ENCODE data around the gene PLCD1. TPM values are rescaled to one million over a fixed set of nuclear protein-coding genes. Genes with fewer than 3 reads are reported as not detected.
"Not testable (repeated sequence)": the region's sequence is repeated elsewhere in the genome, so short reads cannot be mapped to it uniquely, and the experiment has no call there.

The PLCD1 gene
- total and polyA plus RNA-seq, 4 donors, result 12.5 to 30.1 (median 26.4) TPM

GRCh38 chr3:38039101-38039898 lies 9.9 kb upstream of the PLCD1 start, which contains the start of gene DLEC1:
TSS of gene DLEC1 (plus strand) at chr3:38039208. CDS start at chr3:38039226, 18 bp downstream.
- Histone ChIP-seq H3K4me1 (ENCODE audit: control insufficient read depth, insufficient read depth, low read length) (peaks cover 16% of the 10 kb centered on the region), H3K9me3 (ENCODE audit: control insufficient read depth, insufficient read depth, low read length) (no peaks in the 10 kb centered on the region), H3K36me3 (ENCODE audit: control insufficient read depth, insufficient read depth, low read length) (no peaks in the 10 kb centered on the region), H3K27ac (ENCODE audit: low read depth, low read length) (no peak within 1 kb of the TSS), H3K4me3 (ENCODE audit: low read depth, low read length) (peak within 1 kb of the TSS; percentile 57), H3K27me3 (ENCODE audit: control insufficient read depth, insufficient read depth, low read length) (peaks cover 6% of the 10 kb centered on the region)
- DNase-seq (ENCODE audit: low read depth in 4 of 6, low spot score in 6 of 6), result peak in 3 of 6 donors; percentile 35 to 92 (median 81)
- WGBS (ENCODE audit: insufficient coverage), result under 1% methylated on average over 60 of the region's 67 CpGs

DNA sequence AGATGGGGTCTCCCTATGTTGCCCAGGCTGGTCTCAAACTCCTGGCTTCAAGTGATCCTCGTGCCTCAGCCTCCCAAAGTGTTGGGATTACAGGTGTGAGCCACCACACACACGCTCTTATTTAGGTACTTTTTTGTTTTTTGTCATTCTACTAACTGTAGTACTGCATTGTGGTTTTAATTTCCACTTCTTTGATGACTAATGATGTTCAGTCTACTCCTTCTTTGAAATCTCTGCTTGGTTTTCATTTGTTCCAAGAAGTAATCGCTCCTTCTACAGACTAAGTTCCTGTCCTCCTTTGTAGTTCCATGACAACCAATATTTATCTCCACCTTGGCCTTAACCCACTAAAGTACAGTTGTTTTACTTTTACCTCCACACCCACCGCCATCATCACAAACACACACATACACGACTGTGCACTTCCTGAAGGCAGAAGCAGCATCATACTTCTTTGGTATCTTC lies 9.0 kb upstream of the PLCD1 start:
- Histone ChIP-seq H3K9me3 (ENCODE audit: control insufficient read depth, insufficient read depth, low read length) (no peaks in the 10 kb centered on the region), H3K36me3 (ENCODE audit: control insufficient read depth, insufficient read depth, low read length) (no peaks in the 10 kb centered on the region), H3K27ac (ENCODE audit: low read depth, low read length) (no peak overlapping the region), H3K4me3 (ENCODE audit: low read depth, low read length) (no peak overlapping the region), H3K4me1 (ENCODE audit: control insufficient read depth, insufficient read depth, low read length) (peaks cover 16% of the 10 kb centered on the region), H3K27me3 (ENCODE audit: control insufficient read depth, insufficient read depth, low read length) (peaks cover 6% of the 10 kb centered on the region)
- DNase-seq (ENCODE audit: low read depth in 4 of 6, low spot score in 6 of 6), result no peak
- WGBS (ENCODE audit: insufficient coverage), result 91% methylated on average over 1 of the region's 5 CpGs

DNA sequence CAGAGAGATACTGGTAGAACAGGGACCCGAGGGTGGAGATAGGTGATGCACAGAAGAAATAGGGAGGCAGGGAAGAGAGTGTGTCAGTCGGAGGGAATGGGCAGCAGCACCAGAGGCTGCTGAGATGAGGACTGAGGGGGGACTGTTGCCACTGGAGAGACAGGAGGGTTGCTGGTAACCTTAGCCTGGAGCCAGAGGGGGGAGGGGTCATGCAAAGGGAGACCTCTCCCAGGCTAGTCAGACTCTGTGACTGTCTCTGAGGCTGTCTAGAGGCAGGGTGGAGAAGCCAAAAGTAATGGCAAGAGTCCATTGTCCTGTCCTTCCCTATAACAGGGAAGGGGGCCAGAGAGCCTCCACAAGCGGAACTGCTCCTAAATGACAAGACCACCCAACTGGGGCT lies 7.5 kb upstream of the PLCD1 start:
- peaks cover 6% of the 10 kb centered on the region for H3K27me3 ChIP-seq (ENCODE audit: control insufficient read depth, insufficient read depth, low read length)
- WGBS (ENCODE audit: insufficient coverage), result 81% methylated on average over 3 of the region's 3 CpGs
- no peak overlapping the region for H3K4me3 ChIP-seq (ENCODE audit: low read depth, low read length)
- H3K9me3 ChIP-seq (ENCODE audit: control insufficient read depth, insufficient read depth, low read length), result no peaks in the 10 kb centered on the region
- H3K36me3 ChIP-seq (ENCODE audit: control insufficient read depth, insufficient read depth, low read length), result no peaks in the 10 kb centered on the region
- no peak overlapping the region for H3K27ac ChIP-seq (ENCODE audit: low read depth, low read length)
- peaks cover 16% of the 10 kb centered on the region for H3K4me1 ChIP-seq (ENCODE audit: control insufficient read depth, insufficient read depth, low read length)
- DNase-seq (ENCODE audit: low read depth in 4 of 6, low spot score in 6 of 6), result no peak

DNA sequence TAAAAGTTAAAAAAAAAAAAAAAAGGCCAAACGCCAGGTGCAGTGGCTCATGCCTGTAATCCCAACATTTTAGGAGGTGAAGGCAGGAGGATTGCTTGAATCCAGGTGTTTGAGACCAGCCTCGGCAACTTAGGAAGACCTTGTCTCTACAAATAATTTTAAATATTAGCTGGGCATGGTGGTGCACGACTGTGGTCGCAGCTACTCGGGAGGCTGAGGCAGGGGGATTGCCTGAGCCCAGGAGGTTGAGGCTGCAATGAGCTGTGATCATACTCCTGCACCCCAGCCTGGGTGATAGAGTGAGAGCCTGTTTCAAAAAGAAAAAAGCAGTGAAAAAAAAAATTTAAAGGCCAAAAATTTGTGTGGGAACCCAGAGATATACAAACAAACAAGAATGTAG lies 6.8 kb upstream of the PLCD1 start:
- no peak overlapping the region for H3K4me3 ChIP-seq (ENCODE audit: low read depth, low read length)
- WGBS (ENCODE audit: insufficient coverage), result 93% methylated on average over 3 of the region's 5 CpGs
- no peak for DNase-seq (ENCODE audit: low read depth in 4 of 6, low spot score in 6 of 6)
- peaks cover 11% of the 10 kb centered on the region for H3K27me3 ChIP-seq (ENCODE audit: control insufficient read depth, insufficient read depth, low read length)
- no peaks in the 10 kb centered on the region for H3K36me3 ChIP-seq (ENCODE audit: control insufficient read depth, insufficient read depth, low read length)
- H3K27ac ChIP-seq (ENCODE audit: low read depth, low read length), result no peak overlapping the region
- H3K9me3 ChIP-seq (ENCODE audit: control insufficient read depth, insufficient read depth, low read length), result no peaks in the 10 kb centered on the region
- H3K4me1 ChIP-seq (ENCODE audit: control insufficient read depth, insufficient read depth, low read length), result peaks cover 20% of the 10 kb centered on the region

DNA sequence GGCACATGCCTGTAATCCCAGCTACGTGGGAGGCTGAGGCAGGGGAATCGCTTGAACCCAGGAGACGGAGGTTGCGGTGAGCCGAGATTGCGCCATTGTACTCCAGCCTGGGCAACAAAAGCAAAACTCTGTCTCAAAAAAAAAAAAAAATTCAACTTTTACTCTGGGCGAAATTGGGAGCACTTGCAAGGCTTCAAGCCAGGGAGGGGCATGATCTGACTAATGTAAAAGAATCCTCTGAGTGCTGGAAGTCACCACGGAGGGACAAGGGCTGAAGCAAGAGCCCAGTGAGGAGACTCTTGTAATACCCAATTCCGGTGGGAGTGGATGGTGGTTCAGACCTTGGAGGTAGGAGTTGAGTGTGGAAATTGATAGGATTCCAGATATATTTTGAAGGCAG lies 4.9 kb upstream of the PLCD1 start:
- WGBS (ENCODE audit: insufficient coverage), result 85% methylated on average over 2 of the region's 9 CpGs
- Histone ChIP-seq H3K27me3 (ENCODE audit: control insufficient read depth, insufficient read depth, low read length) (peaks cover 23% of the 10 kb centered on the region), H3K4me1 (ENCODE audit: control insufficient read depth, insufficient read depth, low read length) (peaks cover 26% of the 10 kb centered on the region)
- H3K9me3 ChIP-seq (ENCODE audit: control insufficient read depth, insufficient read depth, low read length); H3K4me3 ChIP-seq (ENCODE audit: low read depth, low read length); H3K27ac ChIP-seq (ENCODE audit: low read depth, low read length); DNase-seq (ENCODE audit: low read depth in 4 of 6, low spot score in 6 of 6); H3K36me3 ChIP-seq (ENCODE audit: control insufficient read depth, insufficient read depth, low read length): not testable (repeated sequence)

- H3K4me3 ChIP-seq (ENCODE audit: low read depth, low read length); DNase-seq (ENCODE audit: low read depth in 4 of 6, low spot score in 6 of 6); H3K9me3 ChIP-seq (ENCODE audit: control insufficient read depth, insufficient read depth, low read length); H3K27ac ChIP-seq (ENCODE audit: low read depth, low read length); H3K36me3 ChIP-seq (ENCODE audit: control insufficient read depth, insufficient read depth, low read length): not testable (repeated sequence)
- H3K4me1 ChIP-seq (ENCODE audit: control insufficient read depth, insufficient read depth, low read length), result peaks cover 25% of the 10 kb centered on the region
- 93% methylated on average over 3 of the region's 7 CpGs for WGBS (ENCODE audit: insufficient coverage)
- H3K27me3 ChIP-seq (ENCODE audit: control insufficient read depth, insufficient read depth, low read length), result peaks cover 22% of the 10 kb centered on the region
Observed at GRCh38 chr3:38033586-38033985, 4.1 kb upstream of the PLCD1 start.

GRCh38 chr3:38032328-38032865 lies 3.0 kb upstream of the PLCD1 start:
- no CpG with 5 or more reads among the region's 1 CpG for WGBS (ENCODE audit: insufficient coverage)
- H3K27me3 ChIP-seq (ENCODE audit: control insufficient read depth, insufficient read depth, low read length), result peaks cover 22% of the 10 kb centered on the region
- no peaks in the 10 kb centered on the region for H3K9me3 ChIP-seq (ENCODE audit: control insufficient read depth, insufficient read depth, low read length)
- no peak for DNase-seq (ENCODE audit: low read depth in 4 of 6, low spot score in 6 of 6)
- no peaks in the 10 kb centered on the region for H3K36me3 ChIP-seq (ENCODE audit: control insufficient read depth, insufficient read depth, low read length)
- no peak overlapping the region for H3K27ac ChIP-seq (ENCODE audit: low read depth, low read length)
- H3K4me1 ChIP-seq (ENCODE audit: control insufficient read depth, insufficient read depth, low read length), result peaks cover 34% of the 10 kb centered on the region
- H3K4me3 ChIP-seq (ENCODE audit: low read depth, low read length), result no peak overlapping the region

DNA sequence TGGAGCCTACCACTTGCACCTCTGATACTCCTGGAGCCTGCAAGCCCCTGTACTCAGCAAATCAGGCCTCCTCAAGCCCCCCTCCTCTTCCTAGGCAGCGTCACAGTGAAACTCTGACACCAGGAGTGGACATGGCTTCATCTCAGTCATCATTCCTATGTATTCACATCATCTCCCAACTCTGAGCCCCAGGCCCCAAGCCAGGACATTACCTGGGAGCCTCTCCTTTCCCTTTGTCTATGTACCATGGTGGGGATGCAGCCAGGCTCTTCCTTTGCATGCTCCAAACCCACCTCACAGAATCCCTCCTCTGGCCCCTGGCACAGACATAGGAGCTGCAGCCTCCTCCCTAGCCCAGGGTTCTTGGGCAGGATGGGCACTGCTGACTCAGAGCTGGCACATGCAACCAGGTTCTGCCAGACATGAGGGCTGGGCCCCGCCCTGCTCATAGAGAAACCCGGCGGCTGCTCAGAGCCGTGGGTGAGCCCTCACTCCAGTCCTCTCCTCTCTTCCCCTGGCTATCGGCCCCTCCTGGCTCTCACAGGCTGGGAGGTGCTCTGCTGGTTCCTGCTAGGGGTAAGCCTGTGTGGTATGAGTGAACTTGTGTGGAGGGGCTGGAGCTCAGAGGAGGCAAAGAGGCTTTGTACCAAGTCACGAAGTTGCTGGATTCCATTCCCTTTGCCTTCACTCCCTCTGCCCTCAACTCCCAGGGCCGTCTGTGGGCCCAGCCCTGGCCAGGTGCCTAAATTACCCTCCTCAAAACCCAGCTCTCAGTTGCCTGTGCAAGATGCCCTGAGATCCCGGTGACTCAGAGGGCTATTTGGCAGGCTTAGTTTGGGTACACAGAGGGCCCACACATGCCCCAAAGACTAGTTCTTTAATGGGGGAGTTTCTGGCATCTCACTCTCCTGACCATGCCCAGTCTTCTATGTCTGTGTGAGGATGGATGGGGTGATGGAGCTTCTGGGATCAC lies 1.9 kb upstream of the PLCD1 start:
- Histone ChIP-seq H3K9me3 (ENCODE audit: control insufficient read depth, insufficient read depth, low read length) (no peaks in the 10 kb centered on the region), H3K4me3 (ENCODE audit: low read depth, low read length) (no peak overlapping the region), H3K4me1 (ENCODE audit: control insufficient read depth, insufficient read depth, low read length) (peaks cover 34% of the 10 kb centered on the region), H3K36me3 (ENCODE audit: control insufficient read depth, insufficient read depth, low read length) (no peaks in the 10 kb centered on the region), H3K27ac (ENCODE audit: low read depth, low read length) (no peak overlapping the region), H3K27me3 (ENCODE audit: control insufficient read depth, insufficient read depth, low read length) (peaks cover 22% of the 10 kb centered on the region)
- 69% methylated on average over 5 of the region's 9 CpGs for WGBS (ENCODE audit: insufficient coverage)
- no peak for DNase-seq (ENCODE audit: low read depth in 4 of 6, low spot score in 6 of 6)

Measured in spinal cord (tissue), 10 donors.